Measurements from ENCODE around the gene DYNLRB1.
A peak's percentile ranks its signal among the peaks of the same experiment; 100 is the strongest.
"Not testable (repeated sequence)": the region's sequence is repeated elsewhere in the genome, so short reads cannot be mapped to it uniquely, and the experiment has no call there.

Gene DYNLRB1

DNA sequence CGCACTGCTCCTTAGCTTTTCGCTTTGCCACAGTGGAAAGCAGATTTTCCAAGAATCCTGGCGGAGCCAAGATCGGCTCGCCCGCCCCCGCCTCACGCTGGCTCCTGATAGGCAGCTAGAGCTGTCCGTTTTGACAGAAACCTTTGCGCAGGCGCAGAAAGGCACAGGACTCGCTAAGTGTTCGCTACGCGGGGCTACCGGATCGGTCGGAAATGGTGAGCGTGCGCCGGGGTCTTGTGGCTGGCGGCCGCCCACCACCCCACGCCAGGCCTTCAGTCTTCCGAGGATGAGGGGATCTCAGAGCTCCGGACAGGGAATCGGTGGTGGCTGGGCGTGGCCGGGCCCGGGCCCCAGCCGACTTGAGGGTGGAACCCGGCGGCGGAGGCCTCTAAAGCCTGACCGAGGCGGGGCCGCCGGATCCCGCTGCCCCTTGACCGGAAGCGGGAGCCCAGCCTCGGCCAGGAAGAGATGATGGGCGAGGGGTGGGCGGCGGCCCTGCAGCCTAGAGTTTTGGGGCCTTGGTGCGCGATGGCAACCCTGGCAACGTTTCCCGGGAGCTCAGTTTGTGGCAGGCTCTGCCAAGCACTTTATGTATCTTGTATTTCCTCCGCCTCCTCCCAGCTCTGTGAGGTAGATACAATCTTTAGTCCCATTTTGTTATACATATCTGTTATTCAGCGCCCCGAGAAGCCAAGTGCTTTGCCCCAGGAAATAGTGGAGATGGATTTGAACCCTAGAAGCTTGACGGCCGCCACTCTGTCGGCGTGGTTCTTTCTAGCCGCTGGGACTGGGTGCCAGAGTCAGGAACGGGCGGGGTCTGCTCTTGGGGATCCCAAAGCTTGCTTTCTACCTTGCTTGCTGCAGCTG lies at the start of gene DYNLRB1:
TSS of gene DYNLRB1 (plus strand) at position 176 of the 867 bp plus-strand sequence. CDS start at position 213, 37 bp downstream.
- peak; percentile 91 to 92 for DNase-seq (ENCODE audit: low read depth in 2 of 2)

DNA sequence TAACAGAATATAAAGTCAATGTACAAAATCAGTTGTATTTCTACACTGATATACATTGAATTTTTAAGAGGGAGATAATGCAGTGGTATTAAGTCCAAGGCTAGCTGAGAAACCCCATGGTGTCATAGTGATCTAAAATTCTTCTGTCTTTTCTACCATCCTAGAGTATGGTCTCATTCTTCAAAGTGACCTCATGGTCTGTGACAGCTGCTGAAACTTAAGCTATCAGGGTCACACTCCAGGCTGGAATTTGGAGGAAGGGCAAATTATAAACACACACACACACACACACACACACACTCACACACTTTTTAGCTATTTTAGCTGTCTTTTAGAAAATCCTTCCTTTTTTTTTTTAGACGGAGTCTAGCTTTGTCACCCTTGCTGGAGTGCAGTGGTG lies 47.3 kb upstream of the DYNLRB1 start:
- DNase-seq (ENCODE audit: low read depth in 2 of 2), result no peak

DNA sequence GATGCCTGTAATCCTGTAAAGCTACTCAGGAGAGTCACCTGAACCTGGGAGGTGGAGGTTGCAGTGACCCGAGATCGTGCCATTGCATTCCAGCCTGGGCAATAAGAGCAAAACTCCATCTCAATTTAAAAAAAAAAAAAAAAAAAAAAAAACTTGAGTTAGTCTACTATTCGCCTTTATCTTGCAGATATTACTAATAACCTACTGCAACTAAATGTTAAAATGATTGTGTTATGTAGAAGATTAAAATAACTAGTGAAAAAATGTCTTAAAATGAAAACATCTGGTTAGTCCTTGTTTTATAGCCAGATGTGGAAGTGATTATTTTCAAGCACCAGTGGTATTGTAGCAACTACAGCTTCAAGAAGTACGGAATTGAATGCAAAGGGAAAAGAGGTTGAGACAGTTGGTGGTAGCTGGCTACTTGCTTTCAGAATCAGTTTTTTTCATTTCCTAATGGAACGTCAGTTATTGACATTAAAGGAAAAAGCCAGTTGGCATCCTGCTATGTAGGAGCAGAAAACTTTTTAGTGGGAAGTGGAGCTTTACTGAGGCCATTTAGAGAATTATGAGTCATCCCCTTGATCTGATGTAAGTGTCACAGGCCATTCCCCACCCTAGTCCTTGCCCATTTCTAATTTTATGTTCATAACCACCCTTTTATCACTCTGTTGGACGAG lies 43.8 kb upstream of the DYNLRB1 start:
- no peak for DNase-seq (ENCODE audit: low read depth in 2 of 2)

DNA sequence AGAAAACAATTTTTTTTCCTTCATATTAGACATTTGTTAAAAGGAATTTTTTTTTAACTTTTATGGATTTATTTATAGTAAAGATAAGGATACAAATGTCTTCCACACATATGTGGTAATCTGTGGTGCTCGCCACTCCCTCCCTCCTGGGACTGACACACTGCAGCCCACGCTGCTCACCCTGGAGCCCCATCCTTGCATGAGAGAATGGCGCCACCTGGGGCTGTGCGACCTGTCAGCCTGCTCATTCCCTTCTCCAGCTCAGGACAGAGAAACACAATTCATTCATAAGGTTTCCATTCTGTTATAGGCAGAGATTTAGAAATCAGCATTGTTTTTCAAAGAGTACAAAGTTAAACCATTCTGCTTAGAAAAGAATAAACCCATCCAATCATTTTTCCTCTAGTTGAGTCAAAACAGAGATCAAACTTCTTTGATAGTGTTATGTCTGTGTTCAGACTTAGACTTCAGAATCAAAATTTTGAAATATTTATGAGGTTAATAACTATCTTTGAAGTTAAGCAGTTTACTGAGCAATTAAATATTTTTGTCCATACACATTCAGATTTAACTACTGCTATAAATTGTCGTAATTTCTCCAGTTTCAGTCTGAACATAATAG lies 42.8 kb upstream of the DYNLRB1 start:
- no peak for DNase-seq (ENCODE audit: low read depth in 2 of 2)

DNA sequence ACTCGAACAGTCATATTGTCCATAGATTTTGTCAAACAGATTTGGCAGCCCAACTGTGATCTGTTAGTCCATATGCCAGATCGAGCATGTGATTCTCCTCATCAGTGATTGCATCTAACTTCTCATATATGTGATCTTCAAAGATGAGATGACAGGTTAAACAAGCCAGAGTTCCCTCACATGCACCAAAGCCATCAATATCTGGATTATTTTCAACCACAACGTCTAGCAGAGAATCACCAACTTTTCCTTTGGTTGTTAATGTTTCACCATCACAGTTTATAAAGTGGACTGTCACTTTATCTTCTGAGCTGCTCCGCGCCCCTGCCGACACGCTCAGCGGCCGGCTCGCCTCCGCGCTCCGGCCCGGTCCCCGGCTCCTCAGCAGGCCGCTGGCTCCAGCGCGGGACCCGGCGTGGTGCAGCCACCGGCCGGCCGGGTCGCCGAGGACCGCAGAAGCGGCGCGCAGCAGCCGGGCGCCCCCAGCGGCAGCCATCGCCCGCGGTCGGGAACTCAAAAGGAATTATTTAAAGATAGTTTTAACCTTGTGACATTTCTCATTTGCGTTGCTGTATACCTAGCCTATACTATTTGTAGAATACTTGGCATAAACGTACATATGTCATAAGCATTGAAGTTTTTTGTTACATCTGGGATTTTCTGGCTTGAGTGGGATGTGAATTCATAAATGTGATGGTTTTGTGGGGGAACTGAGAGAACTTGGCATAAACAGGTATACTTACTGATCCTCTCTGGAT lies 40.1 kb upstream of the DYNLRB1 start:
- peak in 1 of 2 donors; percentile 2 for DNase-seq (ENCODE audit: low read depth in 2 of 2)

DNA sequence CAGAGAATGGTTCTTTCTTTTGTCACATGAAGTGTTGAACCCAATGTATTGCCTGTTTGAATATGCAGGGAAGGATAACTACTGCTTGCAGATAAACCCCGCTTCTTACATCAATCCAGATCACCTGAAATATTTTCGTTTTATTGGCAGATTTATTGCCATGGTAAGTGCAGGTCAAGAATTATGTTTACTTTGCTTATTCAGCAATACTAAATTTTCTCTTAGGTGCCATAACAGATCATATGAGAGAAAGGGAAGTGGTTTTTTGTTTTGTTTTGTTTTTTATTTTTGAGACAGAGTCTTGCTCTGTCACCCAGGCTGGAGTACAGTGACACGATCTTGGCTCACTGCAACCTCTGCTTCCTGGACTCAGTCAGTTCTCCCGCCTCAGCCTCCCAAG lies 36.6 kb upstream of the DYNLRB1 start:
- no peak for DNase-seq (ENCODE audit: low read depth in 2 of 2)

DNA sequence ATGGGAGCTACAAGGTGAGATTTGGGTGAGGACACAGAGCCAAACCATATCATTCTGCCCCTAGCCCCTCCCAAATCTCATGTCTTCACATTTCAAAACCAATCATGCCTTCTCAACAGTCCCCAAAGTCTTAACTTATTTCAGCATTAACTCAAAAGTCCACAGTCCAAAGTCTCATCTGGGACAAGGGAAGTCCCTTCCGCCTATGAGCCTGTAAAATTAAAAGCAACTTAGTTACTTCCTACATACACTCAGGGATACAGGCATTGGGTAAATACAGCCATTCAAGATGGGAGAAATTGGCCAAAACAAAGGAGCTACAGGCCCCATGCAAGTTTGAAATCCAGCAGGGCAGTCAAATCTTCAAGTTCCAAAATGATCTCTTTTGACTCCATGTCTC lies 34.1 kb upstream of the DYNLRB1 start:
- not testable (repeated sequence) for DNase-seq (ENCODE audit: low read depth in 2 of 2)

DNA sequence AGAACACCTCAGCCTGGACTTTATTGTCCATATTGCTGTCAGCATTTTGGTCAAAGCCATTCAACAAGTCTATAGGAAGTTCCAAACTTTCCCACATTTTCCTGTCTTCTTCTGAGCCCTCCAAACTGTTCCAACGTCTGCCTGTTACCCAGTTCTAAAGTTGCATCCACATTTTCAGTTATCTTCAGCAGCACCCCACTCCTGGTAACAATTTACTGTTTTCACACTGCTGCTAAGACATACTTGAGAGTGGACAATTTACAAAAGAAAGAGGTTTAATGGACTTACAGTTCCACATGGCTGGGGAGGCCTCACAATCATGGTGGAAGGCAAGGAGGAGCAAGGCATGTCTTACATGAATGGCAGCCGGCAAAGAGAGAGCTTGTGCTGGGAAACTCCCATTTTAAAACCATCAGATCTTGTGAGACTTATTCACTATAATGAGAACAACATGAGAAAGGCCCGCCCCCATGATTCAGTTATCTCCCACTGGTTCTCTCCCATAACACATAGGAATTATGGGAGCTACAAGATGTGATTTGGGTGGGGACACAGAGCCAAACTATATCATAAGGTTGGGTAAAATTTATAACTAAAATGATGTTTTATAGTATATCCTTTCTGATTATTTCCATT lies 32.5 kb upstream of the DYNLRB1 start:
- not testable (repeated sequence) for DNase-seq (ENCODE audit: low read depth in 2 of 2)

DNA sequence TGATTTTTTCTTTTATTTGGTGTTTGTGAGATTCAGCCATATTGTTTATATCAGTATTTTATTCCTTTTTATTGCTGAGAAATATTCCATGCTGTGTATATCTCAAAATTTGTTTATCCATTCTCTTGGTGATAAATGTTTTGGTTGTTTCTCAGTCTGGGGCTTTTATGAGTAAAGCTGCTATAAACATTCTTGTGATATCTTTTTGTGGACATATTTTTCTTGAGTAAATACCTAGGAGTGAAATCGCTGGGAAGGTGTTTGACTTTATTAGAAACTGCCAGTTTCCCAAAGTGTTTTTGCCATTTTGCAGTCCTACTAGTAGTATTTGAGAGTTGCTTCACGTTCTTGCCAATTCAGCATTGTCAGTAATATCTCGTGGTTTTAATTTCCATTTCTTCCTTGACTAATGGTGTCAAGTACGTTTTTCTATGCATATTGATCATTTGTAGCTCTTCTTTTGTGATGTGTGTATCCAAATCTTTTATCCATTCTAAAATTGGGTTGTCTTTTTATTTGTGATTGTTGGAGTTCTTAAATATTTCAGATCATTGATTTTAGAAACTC lies 31.1 kb upstream of the DYNLRB1 start:
- no peak for DNase-seq (ENCODE audit: low read depth in 2 of 2)

DNA sequence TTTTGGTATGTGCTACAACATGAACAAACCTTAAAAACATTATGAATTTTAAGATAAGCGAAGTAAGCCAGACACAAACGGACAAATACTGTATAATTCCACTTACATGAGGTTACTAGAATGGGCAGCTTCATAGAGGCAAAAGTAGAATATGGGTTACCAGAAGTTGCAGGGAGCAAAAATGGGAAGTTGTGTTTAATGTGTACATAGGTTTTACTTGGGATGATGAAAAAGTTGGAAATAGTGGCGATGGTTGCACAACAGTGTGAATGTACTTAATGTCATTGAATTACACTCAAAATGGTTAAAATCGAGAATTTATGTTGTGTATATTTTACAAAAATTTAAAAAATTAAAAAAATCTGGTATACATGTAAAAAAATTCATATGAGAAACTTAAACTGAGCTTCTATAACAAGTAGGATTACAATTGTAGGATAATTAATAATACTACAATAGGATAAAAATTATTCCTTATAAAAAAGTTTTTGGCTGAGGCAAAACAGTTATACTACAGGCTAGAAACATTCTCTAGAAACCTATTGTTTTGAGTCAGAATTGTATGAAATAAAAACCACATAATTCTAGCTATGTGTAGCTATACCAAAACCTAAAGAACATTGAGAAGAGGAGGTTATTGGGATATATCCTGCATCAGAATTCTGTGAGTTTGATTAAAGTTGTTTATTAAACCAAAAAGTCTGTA lies 24.8 kb upstream of the DYNLRB1 start:
- DNase-seq (ENCODE audit: low read depth in 2 of 2), result no peak

DNA sequence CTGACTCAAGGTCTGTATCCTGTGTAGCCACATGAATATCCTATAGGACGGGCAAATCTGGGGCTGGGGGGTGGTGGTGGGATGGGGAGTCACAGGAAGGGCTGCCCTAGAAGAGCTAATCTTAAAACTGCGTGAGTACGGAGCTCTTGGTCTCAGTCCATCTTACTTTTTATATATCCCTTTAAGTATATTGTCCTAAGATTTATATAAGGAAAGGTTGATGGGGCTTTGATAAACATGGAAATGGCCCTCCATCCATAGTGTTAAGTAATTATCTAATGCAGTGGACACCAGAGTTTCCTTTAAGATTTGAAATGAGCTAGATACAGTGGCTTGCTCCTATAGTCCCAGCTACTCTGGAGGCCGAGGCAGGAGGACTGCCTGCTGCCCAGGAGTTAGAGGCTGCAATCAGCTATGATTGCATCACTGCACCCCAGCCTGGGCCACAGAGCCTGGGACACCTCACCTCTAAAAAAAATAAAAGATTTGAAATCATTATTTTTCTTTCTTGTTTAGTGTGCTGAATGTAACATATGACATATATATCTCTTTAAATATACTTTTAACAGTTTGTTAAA lies 24.2 kb upstream of the DYNLRB1 start:
- DNase-seq (ENCODE audit: low read depth in 2 of 2), result no peak

DNA sequence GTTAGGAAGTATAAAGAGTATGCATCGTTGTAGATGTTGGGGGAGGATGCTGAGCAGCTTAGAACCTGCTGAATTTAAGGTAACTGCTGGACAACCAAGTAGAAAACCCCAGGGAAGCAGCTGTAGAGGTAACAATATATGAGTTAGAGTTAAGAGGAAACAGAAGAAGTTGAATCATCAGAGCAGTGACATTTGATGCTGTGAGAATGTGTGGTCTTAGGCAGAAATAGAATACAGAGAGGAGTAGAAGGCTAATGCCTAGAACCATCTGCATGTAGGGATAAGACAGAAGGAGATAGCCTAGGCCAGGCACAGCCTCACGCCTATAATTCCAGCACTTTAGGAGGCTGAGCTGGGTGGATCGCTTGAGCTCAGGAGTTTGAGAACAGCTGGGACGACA lies 22.6 kb upstream of the DYNLRB1 start:
- DNase-seq (ENCODE audit: low read depth in 2 of 2), result no peak

DNA sequence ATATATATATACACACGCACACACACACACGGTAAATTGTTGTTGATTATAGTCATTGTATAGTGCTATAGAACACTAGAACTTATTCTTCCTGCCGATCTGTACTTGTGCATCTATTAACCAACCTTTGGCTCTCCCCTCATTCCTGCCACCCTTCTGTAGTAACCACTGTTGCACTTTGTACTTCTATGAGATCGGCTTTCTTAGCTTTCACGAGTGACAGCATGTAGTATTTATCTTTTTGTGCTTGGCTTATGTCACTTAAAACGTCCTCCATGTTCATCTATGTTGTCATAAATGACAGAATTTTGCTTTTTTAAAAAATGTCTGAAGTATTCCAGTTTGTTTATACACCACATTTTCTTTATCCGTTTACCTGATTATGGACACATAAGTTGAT lies 20.9 kb upstream of the DYNLRB1 start:
- DNase-seq (ENCODE audit: low read depth in 2 of 2), result no peak

DNA sequence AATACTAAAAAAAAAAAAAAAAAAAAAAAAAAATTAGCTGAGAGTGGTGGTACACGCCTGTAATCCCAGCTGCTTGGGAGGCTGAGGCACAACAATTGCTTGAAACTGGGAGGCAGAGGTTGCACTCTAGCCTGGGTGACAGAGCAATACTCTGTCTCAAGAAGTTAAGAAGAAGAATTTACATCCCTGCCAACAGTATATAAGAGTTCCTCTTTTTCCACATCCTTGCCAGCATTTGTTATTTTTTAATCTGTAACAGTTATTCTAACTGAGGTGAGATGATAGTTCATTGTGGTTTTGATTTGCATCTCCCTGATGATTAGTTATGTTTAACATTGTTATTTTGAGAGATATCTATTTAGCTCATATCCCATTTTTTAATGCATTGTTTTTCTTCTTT lies 20.3 kb upstream of the DYNLRB1 start:
- DNase-seq (ENCODE audit: low read depth in 2 of 2), result no peak

DNA sequence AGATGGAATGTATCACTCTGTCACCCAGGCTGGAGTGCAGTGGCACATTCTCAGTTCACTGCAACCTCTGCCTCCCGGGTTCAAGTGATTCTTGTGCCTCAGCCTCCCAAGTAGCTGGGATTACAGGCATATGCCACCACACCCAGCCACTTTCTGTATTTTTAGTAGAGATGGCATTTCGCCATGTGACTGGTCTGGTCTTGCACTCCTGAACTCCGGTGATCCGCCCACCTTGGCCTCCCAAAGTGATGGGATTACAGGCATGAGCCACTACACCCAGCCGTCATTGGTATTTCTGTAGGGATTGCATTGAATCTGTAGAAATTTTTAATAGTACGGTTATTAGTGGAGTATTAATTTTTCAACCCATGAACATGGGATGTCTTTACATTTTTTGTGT lies 18.6 kb upstream of the DYNLRB1 start:
- DNase-seq (ENCODE audit: low read depth in 2 of 2), result not testable (repeated sequence)

DNA sequence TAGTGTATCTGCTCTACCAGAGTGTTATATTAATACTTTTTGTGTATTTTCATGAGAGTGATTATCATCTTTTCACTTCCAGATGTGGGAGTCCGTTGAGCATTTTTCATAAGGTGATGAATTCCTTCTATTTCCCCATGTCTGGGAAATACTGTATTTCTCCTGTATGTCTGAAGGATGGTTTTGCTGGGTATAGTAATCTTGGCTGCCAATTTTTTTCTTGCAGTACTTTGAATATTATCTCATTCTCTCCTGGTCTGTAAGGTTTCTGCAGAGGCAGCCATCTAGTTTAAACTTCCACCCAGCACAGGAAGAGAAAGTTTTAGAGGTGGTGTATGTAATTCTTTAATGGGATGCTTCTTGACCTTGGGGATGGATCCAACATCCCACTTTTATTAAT lies 15.4 kb upstream of the DYNLRB1 start:
- no peak for DNase-seq (ENCODE audit: low read depth in 2 of 2)

DNA sequence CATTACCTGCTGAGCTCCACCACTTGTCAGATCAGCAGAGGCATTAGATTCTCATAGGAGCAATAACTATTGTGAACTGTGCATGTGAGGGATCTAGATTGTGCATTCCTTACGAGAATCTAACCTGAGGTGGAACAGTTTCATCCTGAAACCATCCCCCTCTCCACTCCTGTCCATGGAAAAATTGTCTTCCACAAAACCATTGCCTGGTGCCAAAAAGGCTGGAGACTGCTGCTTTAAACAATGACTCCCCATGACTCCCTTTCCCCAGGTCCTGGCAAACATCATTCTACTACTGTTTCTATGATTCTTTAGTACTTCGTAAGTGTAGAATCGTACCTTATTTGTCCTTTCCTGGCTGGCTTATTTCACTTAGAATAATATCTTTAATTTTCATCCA lies 9.7 kb upstream of the DYNLRB1 start:
- no peak for DNase-seq (ENCODE audit: low read depth in 2 of 2)

DNA sequence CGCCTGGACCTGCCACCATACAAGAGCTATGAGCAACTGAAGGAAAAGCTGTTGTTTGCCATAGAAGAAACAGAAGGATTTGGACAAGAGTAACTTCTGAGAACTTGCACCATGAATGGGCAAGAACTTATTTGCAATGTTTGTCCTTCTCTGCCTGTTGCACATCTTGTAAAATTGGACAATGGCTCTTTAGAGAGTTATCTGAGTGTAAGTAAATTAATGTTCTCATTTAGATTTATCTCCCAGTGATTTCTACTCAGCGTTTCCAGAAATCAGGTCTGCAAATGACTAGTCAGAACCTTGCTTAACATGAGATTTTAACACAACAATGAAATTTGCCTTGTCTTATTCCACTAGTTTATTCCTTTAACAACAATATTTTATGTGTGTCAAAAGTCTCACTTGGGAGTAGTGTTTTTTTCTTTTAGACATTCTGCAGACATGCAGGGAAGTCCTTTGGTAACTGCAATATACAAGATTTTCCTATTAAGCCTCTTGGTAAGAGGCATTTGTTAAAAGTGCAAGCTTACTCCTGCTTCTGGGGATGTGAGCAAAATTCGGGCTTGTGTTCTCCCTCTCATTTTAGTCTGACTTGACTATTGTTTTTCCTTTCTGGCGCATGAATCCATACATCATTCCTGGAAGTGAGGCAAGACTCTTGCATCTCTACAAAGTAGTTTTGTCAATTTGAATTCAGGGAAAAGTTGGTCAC lies 8.4 kb upstream of the DYNLRB1 start:
- DNase-seq (ENCODE audit: low read depth in 2 of 2), result no peak

DNA sequence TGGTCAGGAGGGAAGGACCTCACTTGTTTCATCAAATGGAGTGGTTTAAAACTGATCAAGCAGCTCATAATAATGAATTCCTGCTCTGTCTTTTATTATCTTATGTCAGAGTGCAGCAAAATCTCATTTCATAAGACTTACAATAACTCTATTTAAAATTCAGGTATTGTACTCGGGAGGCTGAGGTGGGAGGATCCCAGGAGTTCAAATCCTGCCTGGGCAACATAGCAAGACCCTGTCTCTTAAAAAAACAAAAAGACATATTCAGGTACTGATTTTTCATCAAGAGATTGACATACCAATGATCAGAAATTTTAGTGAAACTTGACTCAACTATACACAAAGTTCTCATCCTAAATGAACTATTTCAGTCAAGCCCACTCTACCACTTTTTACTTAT lies 5.6 kb upstream of the DYNLRB1 start:
- no peak for DNase-seq (ENCODE audit: low read depth in 2 of 2)

DNA sequence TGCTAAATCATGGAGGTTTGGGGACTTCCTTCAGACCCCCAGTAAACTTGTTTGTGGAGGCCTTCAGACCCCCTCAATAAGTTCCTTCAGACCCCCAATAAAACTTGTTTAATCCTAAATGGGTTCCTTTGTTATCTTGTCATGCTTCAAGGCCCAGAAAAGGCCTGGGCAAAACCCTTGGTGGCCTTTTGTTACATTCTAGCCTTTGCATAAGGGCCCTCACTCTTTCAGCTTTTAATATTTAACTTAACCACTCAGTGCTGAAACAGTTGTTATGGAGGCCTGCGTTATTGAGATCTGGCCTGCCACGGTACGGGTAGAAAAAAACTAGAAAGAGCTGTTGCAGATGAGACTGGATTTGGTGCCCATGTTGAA lies 4.3 kb upstream of the DYNLRB1 start:
- no peak for DNase-seq (ENCODE audit: low read depth in 2 of 2)

Measured in activated CD8-positive, alpha-beta memory T cell treated with anti-CD3 and anti-CD28 coated beads for 4 hours (primary cell).